ENCODE results near the gene CCDC3.
"Not testable (repeated sequence)": the region's sequence is repeated elsewhere in the genome, so short reads cannot be mapped to it uniquely, and the experiment has no call there.

Gene CCDC3

GRCh38 chr10:12876266-12876665 lies 125.2 kb downstream of the CCDC3 start:
- DNase-seq: no peak

GRCh38 chr10:12875100-12875499 lies 126.4 kb downstream of the CCDC3 start:
- no peak for DNase-seq

GRCh38 chr10:12874501-12874900 lies 127.0 kb downstream of the CCDC3 start:
- DNase-seq: no peak

- no peak for DNase-seq
Observed at GRCh38 chr10:12873172-12873571, 128.3 kb downstream of the CCDC3 start.

GRCh38 chr10:12872577-12872976 lies 128.9 kb downstream of the CCDC3 start:
- no peak for DNase-seq

GRCh38 chr10:12869427-12869826 lies 132.1 kb downstream of the CCDC3 start:
- no peak for DNase-seq

- DNase-seq: no peak
Observed at GRCh38 chr10:12868229-12868628, 133.3 kb downstream of the CCDC3 start.

GRCh38 chr10:12865515-12865914 lies 136.0 kb downstream of the CCDC3 start:
- DNase-seq: not testable (repeated sequence)

GRCh38 chr10:12862459-12862858 lies 139.1 kb downstream of the CCDC3 start:
- no peak for DNase-seq

GRCh38 chr10:12854988-12855387 lies 146.5 kb downstream of the CCDC3 start:
- no peak for DNase-seq

- DNase-seq: no peak
Observed at GRCh38 chr10:12852687-12853086, 148.8 kb downstream of the CCDC3 start.

- no peak for DNase-seq
Observed at GRCh38 chr10:12849319-12850181, 152.0 kb downstream of the CCDC3 start.

GRCh38 chr10:12848439-12849173 lies 152.9 kb downstream of the CCDC3 start:
- no peak for DNase-seq

GRCh38 chr10:12847361-12847975 lies 154.0 kb downstream of the CCDC3 start:
- no peak for DNase-seq

- DNase-seq: no peak
Observed at GRCh38 chr10:12846718-12847117, 154.8 kb downstream of the CCDC3 start.
